Esophagus (tissue), 2 donors: ENCODE data around the gene OR11L1. TPM values are rescaled to one million over a fixed set of nuclear protein-coding genes. Genes with fewer than 3 reads are reported as not detected.

Source experiments
- H3K27ac ChIP-seq, 2 donors: one replicate each; pipeline ENCODE4 v1.5.1; 2013; ENCODE audit warnings: low read depth in 2 of 2, mild to moderate bottlenecking in 2 of 2, inconsistent platforms in 1 of 2, low read length in 1 of 2, moderate library complexity in 1 of 2
- H3K27me3 ChIP-seq, 2 donors: one replicate each; pipeline ENCODE4 v1.6.1; 2013; ENCODE audit warnings: low read length in 2 of 2, control low read depth in 1 of 2, mild to moderate bottlenecking in 1 of 2; ENCODE audit not compliant: insufficient read depth in 2 of 2, control insufficient read depth in 1 of 2
- H3K36me3 ChIP-seq, 2 donors: one replicate each; pipeline ENCODE4 v1.6.1; 2013; ENCODE audit warnings: low read length in 1 of 2; ENCODE audit not compliant: control insufficient read depth in 2 of 2, insufficient read depth in 2 of 2
- H3K4me1 ChIP-seq, 2 donors: one replicate each; pipeline ENCODE4 v1.6.1; 2013; ENCODE audit warnings: low read length in 1 of 2; ENCODE audit not compliant: control insufficient read depth in 2 of 2, insufficient read depth in 2 of 2
- H3K4me3 ChIP-seq, 2 donors: one replicate each; pipeline ENCODE4 v1.5.1; 2013; ENCODE audit warnings: low read length in 2 of 2, mild to moderate bottlenecking in 2 of 2, low read depth in 1 of 2, moderate library complexity in 1 of 2
- H3K9me3 ChIP-seq, 2 donors: one replicate each; pipeline ENCODE4 v1.6.1; 2013; ENCODE audit warnings: mild to moderate bottlenecking in 2 of 2, low read depth in 1 of 2, low read length in 1 of 2, moderate library complexity in 1 of 2; ENCODE audit not compliant: control insufficient read depth in 2 of 2, insufficient read depth in 1 of 2
- WGBS, 2 donors: extraction: QIAGEN DNeasy Blood & Tissue Kit; methylation state at CpG; one replicate each; pipeline ENCODE4 v1.1.7; 2013; 5-methylcytosine and 5-hydroxymethylcytosine counted together
- polyA plus RNA-seq, 2 donors: library from polyadenylated mRNA; stranded (reverse); fragments of 200-250 nt; gene quantifications; one replicate each; pipeline ENCODE4 v1.2.3, GENCODE V29; 2013
- donor health status: healthy with polysubstance abuse.
- donor health status: Bipolar disorder and iron deficiency.

The OR11L1 gene
- polyA plus RNA-seq, 2 donors = not detected

DNA sequence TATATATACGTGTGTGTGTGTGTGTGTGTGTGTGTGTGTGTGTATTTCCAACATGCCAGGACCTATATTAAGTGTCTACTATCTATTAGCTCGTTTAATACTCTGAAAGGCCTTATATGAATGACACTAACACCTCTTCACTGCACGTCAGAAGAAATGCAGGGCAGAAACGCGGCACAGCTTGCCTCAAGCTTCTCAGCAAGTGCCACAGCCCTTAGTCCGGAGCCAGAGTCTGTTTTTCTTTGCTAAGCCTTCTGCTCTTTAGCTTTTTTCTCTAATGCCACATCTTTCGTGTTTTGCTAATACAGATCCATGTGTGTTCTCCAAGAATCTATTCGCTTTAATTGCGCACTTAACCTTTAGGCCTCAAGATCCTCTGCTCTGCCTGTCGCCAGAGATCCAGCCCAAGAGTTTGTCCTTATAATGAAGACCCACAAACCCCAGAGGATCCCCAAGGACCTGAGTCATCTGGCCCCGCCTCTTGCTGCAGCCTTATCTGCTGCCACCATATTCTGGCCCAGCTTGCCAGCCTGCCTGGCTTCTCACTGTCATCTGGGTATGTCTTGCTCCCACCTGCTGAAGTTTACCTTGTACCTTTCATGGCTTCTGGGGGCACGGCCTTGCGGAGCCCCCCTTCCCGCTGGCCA lies 13.3 kb upstream of the OR11L1 start:
- H3K27me3 ChIP-seq = peaks cover 4% of the 10 kb centered on the region in 2 donors
- H3K9me3 ChIP-seq = peaks cover 6 to 9% of the 10 kb centered on the region in 2 donors
- no peaks in the 10 kb centered on the region for H3K36me3 ChIP-seq
- H3K4me1 ChIP-seq = peaks cover 0 to 6% of the 10 kb centered on the region in 2 donors
- H3K4me3 ChIP-seq = no peak overlapping the region
- H3K27ac ChIP-seq = no peak overlapping the region
- WGBS, 2 donors = 80 to 81% methylated on average over 14 of the region's 14 CpGs

DNA sequence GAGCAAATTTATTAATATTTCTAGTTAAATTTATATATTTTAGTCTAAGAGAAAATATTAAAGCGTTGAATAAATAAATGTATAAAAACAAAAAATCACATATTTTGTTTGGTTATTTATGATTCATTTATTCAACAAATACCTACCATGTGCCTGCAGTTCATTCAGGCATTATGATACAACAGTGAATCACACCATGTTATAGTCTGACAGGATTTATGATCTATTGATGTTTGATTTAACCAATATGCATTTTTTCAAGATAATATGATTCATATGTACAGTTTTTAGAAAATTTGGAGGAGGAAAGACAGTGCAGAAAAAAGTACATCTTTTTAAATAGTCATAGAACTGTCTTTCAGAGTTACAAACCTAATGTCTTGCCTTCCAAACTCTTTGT lies 7.9 kb upstream of the OR11L1 start:
- no peak overlapping the region for H3K27ac ChIP-seq
- no peaks in the 10 kb centered on the region for H3K36me3 ChIP-seq
- no peaks in the 10 kb centered on the region for H3K9me3 ChIP-seq
- peaks cover 0 to 4% of the 10 kb centered on the region in 2 donors for H3K27me3 ChIP-seq
- 84 to 92% methylated on average over 1 of the region's 1 CpG for WGBS, 2 donors
- H3K4me1 ChIP-seq = no peaks in the 10 kb centered on the region
- H3K4me3 ChIP-seq = no peak overlapping the region

DNA sequence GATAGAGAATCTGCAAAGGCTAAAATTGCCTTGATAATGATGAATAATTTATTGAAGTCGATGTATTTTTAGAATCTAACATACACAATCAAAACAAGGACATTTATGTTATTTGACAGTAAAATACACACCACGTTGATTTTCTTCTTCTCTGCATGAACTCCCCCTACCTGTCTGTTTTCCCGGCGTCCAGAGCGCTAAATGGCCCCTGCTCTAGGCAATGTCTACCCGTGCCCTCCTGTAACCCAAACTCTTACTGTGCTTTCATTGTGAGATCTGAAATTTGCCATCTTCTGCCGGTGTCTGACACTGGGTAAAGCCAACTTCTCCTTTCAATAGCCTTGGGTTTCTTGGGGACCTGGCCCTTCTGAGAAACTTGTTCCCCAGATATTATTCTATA lies 6.7 kb upstream of the OR11L1 start:
- Histone ChIP-seq H3K27ac (no peak overlapping the region), H3K4me1 (no peaks in the 10 kb centered on the region), H3K4me3 (no peak overlapping the region), H3K36me3 (no peaks in the 10 kb centered on the region), H3K27me3 (peaks cover 0 to 4% of the 10 kb centered on the region in 2 donors), H3K9me3 (no peaks in the 10 kb centered on the region)
- 80 to 87% methylated on average over 7 of the region's 7 CpGs for WGBS, 2 donors

DNA sequence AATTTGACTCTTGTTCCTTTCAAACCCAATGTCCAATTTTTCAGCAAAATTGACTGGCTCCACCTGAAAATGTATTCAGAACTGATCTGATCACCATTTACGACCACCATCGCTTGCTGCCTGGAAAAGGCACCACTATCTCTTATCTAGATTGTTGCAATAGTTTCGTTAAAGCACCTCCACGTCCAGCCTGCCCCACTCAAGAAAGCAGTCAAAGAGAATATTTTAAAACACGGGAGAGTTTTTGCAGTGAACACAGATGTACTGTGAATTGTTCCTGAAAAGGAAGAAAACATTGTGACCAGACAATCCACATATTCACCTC lies 4.0 kb upstream of the OR11L1 start:
- H3K4me1 ChIP-seq = no peaks in the 10 kb centered on the region
- H3K36me3 ChIP-seq = no peaks in the 10 kb centered on the region
- H3K27me3 ChIP-seq = no peaks in the 10 kb centered on the region
- H3K4me3 ChIP-seq = no peak overlapping the region
- WGBS, 2 donors = 68 to 81% methylated on average over 5 of the region's 5 CpGs
- H3K27ac ChIP-seq = no peak overlapping the region
- peaks cover 3 to 5% of the 10 kb centered on the region in 2 donors for H3K9me3 ChIP-seq

DNA sequence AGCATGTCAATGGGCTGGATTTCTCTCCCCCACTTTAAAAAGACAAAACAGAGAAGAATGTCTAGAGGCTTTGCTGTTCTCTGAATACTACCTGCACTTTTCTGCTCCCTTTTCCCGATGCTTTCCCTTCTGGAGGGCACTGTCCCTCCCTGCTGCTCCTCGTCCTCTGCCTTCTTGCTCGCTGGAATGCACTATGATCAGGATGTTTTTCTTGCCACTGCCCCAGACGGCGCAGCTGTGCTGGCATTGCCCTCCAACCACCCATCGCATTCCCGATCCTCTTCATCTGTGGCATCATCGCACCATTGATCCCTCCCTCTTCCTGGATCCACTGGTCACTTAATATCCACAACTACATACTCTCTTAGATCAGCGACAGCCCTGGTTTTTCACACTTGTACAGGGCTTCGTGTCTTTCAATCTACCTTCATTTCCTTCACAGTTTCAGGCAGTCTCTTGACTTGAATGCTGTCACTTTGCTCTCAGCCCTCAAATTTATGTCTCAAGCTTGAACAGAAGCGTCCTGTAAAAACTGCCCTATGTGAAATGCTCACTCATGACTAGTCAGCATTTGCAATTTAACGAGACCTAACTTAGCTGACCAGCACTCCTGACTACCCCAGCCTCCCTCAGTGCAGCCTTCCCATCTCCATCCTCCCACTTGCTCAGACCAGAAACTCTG lies 3.5 kb upstream of the OR11L1 start:
- no peak overlapping the region for H3K4me3 ChIP-seq
- no peak overlapping the region for H3K27ac ChIP-seq
- H3K36me3 ChIP-seq = no peaks in the 10 kb centered on the region
- peaks cover 3 to 5% of the 10 kb centered on the region in 2 donors for H3K9me3 ChIP-seq
- 73% methylated on average over 12 of the region's 12 CpGs for WGBS, 2 donors
- H3K27me3 ChIP-seq = no peaks in the 10 kb centered on the region
- no peaks in the 10 kb centered on the region for H3K4me1 ChIP-seq

DNA sequence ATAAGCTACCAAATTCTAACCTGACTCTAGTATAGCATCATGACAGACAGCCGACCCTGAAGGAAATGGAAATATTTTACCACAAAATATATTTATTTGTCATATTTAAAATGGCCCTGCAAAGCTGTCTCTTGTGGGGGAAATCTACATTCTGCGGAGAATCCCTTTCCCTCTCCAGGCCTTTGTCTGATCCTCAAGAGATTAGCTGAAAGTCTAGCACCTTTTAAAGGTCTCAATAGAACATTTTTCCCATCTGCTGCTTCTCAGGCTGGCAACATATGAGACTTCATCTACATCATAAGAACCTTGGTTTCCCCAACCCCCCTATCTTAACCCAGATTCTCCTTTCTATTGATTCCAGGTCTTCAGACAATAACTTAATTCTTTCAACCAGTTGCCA lies 1.7 kb upstream of the OR11L1 start:
- H3K4me3 ChIP-seq = no peak overlapping the region
- WGBS, 2 donors = 51 to 84% methylated on average over 2 of the region's 2 CpGs
- no peaks in the 10 kb centered on the region for H3K4me1 ChIP-seq
- H3K27ac ChIP-seq = no peak overlapping the region
- no peaks in the 10 kb centered on the region for H3K27me3 ChIP-seq
- H3K9me3 ChIP-seq = peaks cover 3 to 5% of the 10 kb centered on the region in 2 donors
- no peaks in the 10 kb centered on the region for H3K36me3 ChIP-seq

DNA sequence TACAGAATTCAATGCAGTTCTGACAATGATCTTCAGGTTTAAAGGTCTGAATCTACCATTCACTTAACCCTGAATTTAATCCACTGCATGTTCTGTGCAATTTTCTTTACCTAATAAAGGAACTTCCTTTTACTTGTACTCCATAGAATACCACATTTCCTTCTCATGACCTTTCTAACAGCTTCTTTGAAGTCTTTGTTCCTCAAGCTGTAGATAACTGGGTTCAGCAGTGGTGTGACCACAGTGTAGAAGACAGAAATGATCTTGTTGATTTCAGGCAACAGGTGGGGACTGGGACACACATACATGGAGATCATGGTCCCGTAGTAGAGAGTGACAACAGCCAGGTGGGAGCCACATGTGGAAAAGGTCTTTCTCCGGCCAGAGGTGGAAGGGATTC lies 878 bp downstream of the OR11L1 start:
- no peaks in the 10 kb centered on the region for H3K27me3 ChIP-seq
- H3K36me3 ChIP-seq = no peaks in the 10 kb centered on the region
- no peaks in the 10 kb centered on the region for H3K4me1 ChIP-seq
- H3K4me3 ChIP-seq = no peak overlapping the region
- peaks cover 3 to 5% of the 10 kb centered on the region in 2 donors for H3K9me3 ChIP-seq
- no peak overlapping the region for H3K27ac ChIP-seq
- WGBS, 2 donors = 73 to 82% methylated on average over 2 of the region's 2 CpGs

DNA sequence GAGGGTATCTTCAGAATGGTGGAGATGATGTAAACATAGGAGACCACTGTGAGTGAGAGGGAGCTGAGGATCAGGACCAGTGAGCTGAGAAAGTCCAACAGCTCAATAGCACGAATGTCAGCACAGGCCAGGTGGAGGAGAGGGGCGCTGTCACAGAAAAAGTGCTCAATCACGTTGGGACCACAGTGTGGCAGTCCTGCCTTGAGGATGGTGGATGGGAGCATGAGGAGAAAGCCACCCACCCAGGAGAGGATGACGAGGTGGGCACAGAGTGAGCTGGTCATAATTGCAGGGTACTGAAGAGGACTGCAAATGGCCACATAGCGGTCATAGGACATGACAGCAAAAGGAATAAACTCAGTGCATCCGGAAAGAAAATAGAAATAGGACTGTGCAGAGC lies 8.1 kb downstream of the OR11L1 start:
- Histone ChIP-seq H3K4me3 (no peak overlapping the region), H3K27ac (no peak overlapping the region), H3K27me3 (no peaks in the 10 kb centered on the region), H3K9me3 (peaks cover 0 to 2% of the 10 kb centered on the region in 2 donors), H3K4me1 (no peaks in the 10 kb centered on the region), H3K36me3 (no peaks in the 10 kb centered on the region)
- 63 to 69% methylated on average over 6 of the region's 6 CpGs for WGBS, 2 donors

DNA sequence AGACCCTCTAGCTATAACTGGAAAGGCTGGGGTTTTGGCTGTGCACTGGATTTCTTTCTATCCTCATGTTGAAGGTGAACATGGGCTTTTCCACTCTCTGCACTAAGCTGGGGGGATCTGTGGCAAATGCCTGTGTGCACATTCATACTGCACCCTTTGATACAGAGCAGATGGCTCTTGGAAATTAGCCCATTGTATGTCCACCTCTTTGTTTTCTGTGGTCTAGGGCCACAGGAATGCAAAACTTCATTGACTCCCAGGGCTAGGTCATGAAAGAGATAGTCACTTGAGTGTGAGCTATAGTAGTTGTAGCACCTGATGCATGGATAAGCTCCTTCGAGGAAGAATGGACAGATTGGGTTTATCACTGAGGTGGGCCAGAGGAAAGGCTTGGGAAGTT lies 12.0 kb downstream of the OR11L1 start:
- Histone ChIP-seq H3K9me3 (peaks cover 0 to 2% of the 10 kb centered on the region in 2 donors), H3K4me1 (no peaks in the 10 kb centered on the region), H3K27me3 (no peaks in the 10 kb centered on the region), H3K27ac (no peak overlapping the region), H3K4me3 (no peak overlapping the region), H3K36me3 (no peaks in the 10 kb centered on the region)
- 20 to 69% methylated on average over 1 of the region's 1 CpG for WGBS, 2 donors

DNA sequence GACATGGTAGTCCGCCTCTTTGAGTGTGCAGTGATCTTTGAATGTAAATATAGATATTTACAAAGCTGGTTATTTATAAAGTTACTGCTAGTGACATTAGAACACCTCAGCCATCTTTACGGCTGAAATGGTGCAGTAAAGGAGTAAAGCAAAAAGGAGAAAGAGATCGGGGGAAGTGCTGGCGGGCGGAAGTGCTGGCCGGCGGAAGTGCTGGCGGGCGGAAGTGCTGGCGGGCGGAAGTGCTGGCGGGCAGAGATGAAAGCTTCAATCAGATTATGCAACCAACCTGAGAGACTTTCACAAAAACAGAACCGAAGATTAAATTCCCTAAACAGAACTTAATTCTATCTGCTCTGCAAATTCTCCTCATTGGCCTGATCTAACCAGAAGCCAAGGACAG lies 16.3 kb downstream of the OR11L1 start:
- H3K4me1 ChIP-seq = no peaks in the 10 kb centered on the region
- H3K4me3 ChIP-seq = no peak overlapping the region
- no peaks in the 10 kb centered on the region for H3K36me3 ChIP-seq
- H3K27ac ChIP-seq = no peak overlapping the region
- H3K27me3 ChIP-seq = no peaks in the 10 kb centered on the region
- no peaks in the 10 kb centered on the region for H3K9me3 ChIP-seq
- 90 to 95% methylated on average over 13 of the region's 13 CpGs for WGBS, 2 donors
